Parathyroid adenoma (tissue), 2 donors: ENCODE data around the gene HNRNPF.

Source experiments
- H2AFZ ChIP-seq: fragments of 300-600 bp; sonication (generic); one replicate; pipeline ENCODE4 v1.7.0; 2017; ENCODE audit warnings: antibody characterized with exemption, mild to moderate bottlenecking
- H3K27ac ChIP-seq: fragments of 300-600 bp; sonication (generic); one replicate; pipeline ENCODE4 v1.7.0; 2017
- H3K27me3 ChIP-seq: fragments of 300-600 bp; sonication (generic); one replicate; pipeline ENCODE4 v1.7.0; 2017; ENCODE audit warnings: low read length; ENCODE audit not compliant: control insufficient read depth, insufficient read depth
- H3K36me3 ChIP-seq: fragments of 300-600 bp; sonication (generic); one replicate; pipeline ENCODE4 v1.7.0; 2017; ENCODE audit warnings: low read length; ENCODE audit not compliant: control insufficient read depth, insufficient read depth
- H3K4me1 ChIP-seq: fragments of 300-600 bp; sonication (generic); one replicate; pipeline ENCODE4 v1.7.0; 2017; ENCODE audit warnings: control low read depth
- H3K4me2 ChIP-seq: fragments of 300-600 bp; sonication (generic); one replicate; pipeline ENCODE4 v1.7.0; 2017; ENCODE audit warnings: low read length
- H3K4me3 ChIP-seq: fragments of 300-600 bp; sonication (generic); one replicate; pipeline ENCODE4 v1.7.0; 2017; ENCODE audit warnings: low read depth, low read length
- H3K79me2 ChIP-seq: fragments of 300-600 bp; sonication (generic); one replicate; pipeline ENCODE4 v1.7.0; 2017; ENCODE audit warnings: control low read depth
- H3K9ac ChIP-seq: fragments of 300-600 bp; sonication (generic); one replicate; pipeline ENCODE4 v1.7.0; 2017; ENCODE audit warnings: mild to moderate bottlenecking
- H3K9me3 ChIP-seq: fragments of 300-600 bp; sonication (generic); one replicate; pipeline ENCODE4 v1.7.0; 2017; ENCODE audit warnings: low read length; ENCODE audit not compliant: control insufficient read depth
- CTCF ChIP-seq: fragments of 300-600 bp; sonication (generic); IDR thresholded peaks from one replicate; pipeline ENCODE4 v1.7.0; 2017; ENCODE audit warnings: antibody characterized with exemption, mild to moderate bottlenecking
- donor health status: primary hyperparathyroidism.

Gene HNRNPF

GRCh38 chr10:43348511-43349312 lies 60.3 kb downstream of the HNRNPF start:
- Histone ChIP-seq H3K27ac (no peak overlapping the region), H3K9ac (no peak overlapping the region), H3K9me3 (no peaks in the 10 kb centered on the region), H3K27me3 (no peaks in the 10 kb centered on the region), H2AFZ (peak overlapping the region; percentile 61), H3K4me3 (no peak overlapping the region), H3K79me2 (no peaks in the 10 kb centered on the region), H3K36me3 (no peaks in the 10 kb centered on the region), H3K4me1 (peaks cover 7% of the 10 kb centered on the region), H3K4me2 (no peak overlapping the region)
- TF ChIP-seq CTCF = peak; percentile 93

GRCh38 chr10:43347997-43348396 lies 61.0 kb downstream of the HNRNPF start:
- Histone ChIP-seq H2AFZ (no peak overlapping the region), H3K27ac (no peak overlapping the region), H3K36me3 (no peaks in the 10 kb centered on the region), H3K4me3 (no peak overlapping the region), H3K79me2 (no peaks in the 10 kb centered on the region), H3K9me3 (no peaks in the 10 kb centered on the region), H3K27me3 (no peaks in the 10 kb centered on the region), H3K4me2 (no peak overlapping the region), H3K9ac (no peak overlapping the region), H3K4me1 (peaks cover 7% of the 10 kb centered on the region)
- no peak for TF ChIP-seq CTCF

GRCh38 chr10:43344051-43344450 lies 64.9 kb downstream of the HNRNPF start:
- no peak overlapping the region for H3K4me3 ChIP-seq
- H3K36me3 ChIP-seq = no peaks in the 10 kb centered on the region
- H3K9ac ChIP-seq = no peak overlapping the region
- H2AFZ ChIP-seq = no peak overlapping the region
- H3K4me2 ChIP-seq = no peak overlapping the region
- TF ChIP-seq CTCF = no peak
- no peaks in the 10 kb centered on the region for H3K79me2 ChIP-seq
- no peaks in the 10 kb centered on the region for H3K4me1 ChIP-seq
- H3K9me3 ChIP-seq = no peaks in the 10 kb centered on the region
- H3K27me3 ChIP-seq = no peaks in the 10 kb centered on the region
- H3K27ac ChIP-seq = no peak overlapping the region

- H3K4me1 ChIP-seq = no peaks in the 10 kb centered on the region
- no peak overlapping the region for H3K4me3 ChIP-seq
- no peak overlapping the region for H3K27ac ChIP-seq
- H3K27me3 ChIP-seq = no peaks in the 10 kb centered on the region
- H3K9me3 ChIP-seq = no peaks in the 10 kb centered on the region
- H3K9ac ChIP-seq = no peak overlapping the region
- no peaks in the 10 kb centered on the region for H3K79me2 ChIP-seq
- H2AFZ ChIP-seq = no peak overlapping the region
- H3K36me3 ChIP-seq = no peaks in the 10 kb centered on the region
- no peak for TF ChIP-seq CTCF
- H3K4me2 ChIP-seq = no peak overlapping the region
Observed at GRCh38 chr10:43343126-43343525, 65.9 kb downstream of the HNRNPF start.
